Measurements from ENCODE around the gene KLF6.

KLF6 gene

DNA sequence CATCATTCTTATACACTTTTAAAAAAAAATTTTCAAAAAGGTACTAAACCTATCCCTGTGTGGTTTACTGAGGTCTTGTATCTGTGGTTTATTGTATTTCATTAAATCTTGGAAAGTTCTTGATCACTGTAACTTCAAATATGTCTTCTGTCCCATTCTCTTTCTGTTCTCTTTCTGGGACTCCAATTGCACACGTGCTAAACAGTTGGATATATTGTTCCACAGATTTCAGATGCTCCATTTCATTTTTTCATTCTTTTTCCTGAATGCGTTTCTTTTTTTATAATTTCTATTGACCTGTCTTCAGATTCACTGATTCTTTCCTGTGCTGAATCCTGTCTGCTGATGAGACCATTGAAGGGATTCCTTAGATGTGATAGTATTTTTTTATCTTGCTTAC, 4.6 kb upstream of the KLF6 start:
- DNase-seq (ENCODE audit: low read depth) = no peak
- no peak overlapping the region for H3K4me3 ChIP-seq (ENCODE audit: low read depth, low read length)
- TF ChIP-seq, protein P1, sequence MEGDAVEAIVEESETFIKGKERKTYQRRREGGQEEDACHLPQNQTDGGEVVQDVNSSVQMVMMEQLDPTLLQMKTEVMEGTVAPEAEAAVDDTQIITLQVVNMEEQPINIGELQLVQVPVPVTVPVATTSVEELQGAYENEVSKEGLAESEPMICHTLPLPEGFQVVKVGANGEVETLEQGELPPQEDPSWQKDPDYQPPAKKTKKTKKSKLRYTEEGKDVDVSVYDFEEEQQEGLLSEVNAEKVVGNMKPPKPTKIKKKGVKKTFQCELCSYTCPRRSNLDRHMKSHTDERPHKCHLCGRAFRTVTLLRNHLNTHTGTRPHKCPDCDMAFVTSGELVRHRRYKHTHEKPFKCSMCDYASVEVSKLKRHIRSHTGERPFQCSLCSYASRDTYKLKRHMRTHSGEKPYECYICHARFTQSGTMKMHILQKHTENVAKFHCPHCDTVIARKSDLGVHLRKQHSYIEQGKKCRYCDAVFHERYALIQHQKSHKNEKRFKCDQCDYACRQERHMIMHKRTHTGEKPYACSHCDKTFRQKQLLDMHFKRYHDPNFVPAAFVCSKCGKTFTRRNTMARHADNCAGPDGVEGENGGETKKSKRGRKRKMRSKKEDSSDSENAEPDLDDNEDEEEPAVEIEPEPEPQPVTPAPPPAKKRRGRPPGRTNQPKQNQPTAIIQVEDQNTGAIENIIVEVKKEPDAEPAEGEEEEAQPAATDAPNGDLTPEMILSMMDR (IDR thresholded peaks at IDR 0.05; ENCODE audit: low read depth, low read length, missing control alignments) = no peak

DNA sequence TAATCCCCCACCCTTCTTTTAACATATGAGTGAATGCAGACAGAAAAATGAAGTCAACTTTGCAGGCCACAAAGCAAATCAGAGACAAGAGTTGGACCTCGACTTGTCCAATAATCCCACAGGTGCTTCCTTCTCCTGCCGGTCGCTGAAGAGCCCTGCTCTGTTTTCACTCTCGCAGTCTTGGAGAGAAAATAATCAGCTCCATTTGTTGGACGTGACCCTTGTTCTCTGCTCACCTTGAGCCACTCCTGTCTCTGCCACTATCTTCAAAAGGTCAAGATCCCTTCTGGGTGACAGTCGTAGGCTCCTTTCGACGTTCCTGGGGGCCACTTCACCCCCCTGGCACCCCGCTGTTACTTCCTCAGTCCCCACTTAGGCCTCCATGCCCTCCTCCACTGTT, 2.8 kb upstream of the KLF6 start:
- no peak overlapping the region for H3K4me3 ChIP-seq (ENCODE audit: low read depth, low read length)
- TF ChIP-seq, protein P1 (IDR thresholded peaks at IDR 0.05; ENCODE audit: low read depth, low read length, missing control alignments) = no peak
- no peak for DNase-seq (ENCODE audit: low read depth)

DNA sequence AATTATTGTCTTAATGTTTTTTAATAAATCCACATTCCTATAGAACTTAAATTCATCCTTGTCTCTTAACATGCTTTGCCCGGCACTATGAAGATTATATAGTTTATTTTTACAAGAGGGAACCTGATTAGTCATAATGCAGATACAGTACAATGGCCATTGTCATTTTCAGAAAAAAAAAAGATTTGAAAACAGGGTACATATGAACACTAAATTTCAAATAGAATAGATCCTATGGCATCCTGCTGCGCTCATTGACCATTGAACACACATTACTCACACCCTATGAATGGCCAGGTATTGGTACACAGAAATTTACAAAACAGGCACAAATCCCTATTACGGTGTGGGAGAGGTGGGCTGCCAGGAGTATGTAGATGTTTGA, 2.0 kb upstream of the KLF6 start:
- DNase-seq (ENCODE audit: low read depth) = no peak
- no peak overlapping the region for H3K4me3 ChIP-seq (ENCODE audit: low read depth, low read length)
- TF ChIP-seq, protein P1 (IDR thresholded peaks at IDR 0.05; ENCODE audit: low read depth, low read length, missing control alignments) = no peak

DNA sequence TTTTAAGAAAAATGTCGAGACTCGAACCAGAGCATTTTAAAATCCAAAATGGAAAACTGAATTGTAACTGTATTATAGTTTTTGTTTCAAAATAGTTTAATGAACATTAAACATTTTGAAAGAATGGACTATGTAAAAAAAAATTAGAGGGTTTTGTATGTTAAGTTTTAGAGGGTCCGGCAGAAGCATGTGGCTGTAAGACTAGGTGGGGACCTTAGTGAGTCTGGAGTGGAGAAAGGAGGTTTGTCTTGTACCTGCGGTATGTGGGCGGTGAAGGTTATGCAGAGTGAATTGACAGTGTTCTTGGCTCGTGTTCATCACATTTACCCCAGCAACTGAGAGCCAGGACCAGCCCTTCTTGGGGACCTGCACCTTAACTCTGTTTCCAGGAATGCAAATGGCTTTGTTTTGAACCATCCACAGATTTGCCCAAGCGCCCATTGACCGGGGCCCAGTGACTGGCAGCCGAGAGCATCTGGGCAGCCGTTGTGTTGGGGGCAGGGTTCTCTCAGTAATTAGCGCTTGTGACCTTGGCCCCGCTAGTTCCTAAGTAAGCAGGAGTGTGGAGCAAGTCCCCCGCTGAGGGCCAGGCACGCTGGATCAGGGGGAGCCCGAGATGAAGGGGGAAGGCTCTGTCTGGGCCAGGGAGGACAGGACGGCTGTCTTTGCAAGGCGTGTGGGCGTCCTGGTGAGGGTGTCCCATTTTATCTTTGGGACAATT, 1.4 kb upstream of the KLF6 start:
- no peak for DNase-seq (ENCODE audit: low read depth)
- TF ChIP-seq, protein P1 (IDR thresholded peaks at IDR 0.05; ENCODE audit: low read depth, low read length, missing control alignments) = no peak
- peak overlapping the region; percentile 79; the same call in 1 of the 2 replicates for H3K4me3 ChIP-seq (ENCODE audit: low read depth, low read length)

DNA sequence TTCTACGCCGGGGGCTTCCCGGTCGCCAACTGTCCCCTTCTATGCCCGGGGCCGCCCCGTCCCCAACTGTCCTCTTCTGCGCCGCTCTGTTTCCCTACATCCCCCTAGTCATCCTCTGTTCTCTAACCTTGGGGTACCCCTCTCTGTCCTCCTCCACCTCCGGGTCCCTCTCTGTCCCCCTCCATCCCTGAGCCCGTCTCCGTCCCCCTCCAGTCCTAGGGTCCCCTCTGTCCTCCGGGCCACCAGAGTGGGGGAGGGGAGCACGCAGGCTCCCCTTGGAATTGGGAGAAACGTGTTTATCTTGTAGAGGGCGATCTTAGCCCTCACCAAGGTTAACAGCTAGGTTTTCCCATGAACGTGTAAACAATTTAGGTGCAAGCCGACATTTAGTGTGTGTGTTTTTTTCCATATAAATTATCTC, 852 bp upstream of the KLF6 start:
- no peak for DNase-seq (ENCODE audit: low read depth)
- peak overlapping the region; percentile 79 for H3K4me3 ChIP-seq (ENCODE audit: low read depth, low read length)
- TF ChIP-seq, protein P1 (IDR thresholded peaks at IDR 0.05; ENCODE audit: low read depth, low read length, missing control alignments) = no peak

DNA sequence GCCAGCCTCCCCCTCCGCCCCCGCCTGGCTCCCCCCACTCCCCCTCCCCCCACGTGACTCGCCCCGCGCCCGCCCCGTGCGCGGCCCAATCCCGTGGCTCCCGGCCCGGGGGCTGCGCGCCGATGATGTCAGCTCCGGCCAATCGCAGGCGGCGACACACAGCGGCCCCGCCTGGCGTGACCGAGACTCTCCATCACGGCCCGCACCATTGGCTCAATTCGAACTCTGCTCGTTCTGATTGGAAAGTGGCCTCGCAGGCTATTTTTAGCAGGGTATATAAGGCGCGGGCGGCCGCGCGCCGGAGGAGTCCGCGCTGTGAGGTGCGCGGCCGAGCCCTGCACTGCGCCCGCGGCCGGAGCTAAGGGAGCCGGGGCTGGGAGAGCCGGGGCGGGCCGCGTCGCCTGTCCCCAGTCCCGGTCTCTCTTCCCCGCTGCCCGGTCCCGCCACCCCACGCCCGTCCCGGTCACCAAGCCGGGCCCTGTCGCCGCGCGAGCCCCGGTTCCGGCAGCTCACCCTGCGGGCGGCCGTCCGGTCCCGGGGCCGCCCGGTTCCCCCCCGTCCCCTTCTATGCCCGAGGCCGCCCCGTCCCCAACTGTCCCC, 342 bp upstream of the KLF6 start:
- TF ChIP-seq, protein P1 (IDR thresholded peaks at IDR 0.05; ENCODE audit: low read depth, low read length, missing control alignments) = no peak
- DNase-seq (ENCODE audit: low read depth) = peak; percentile 92
- peak overlapping the region; percentile 93 for H3K4me3 ChIP-seq (ENCODE audit: low read depth, low read length)

All from GM12864 (cell line).